GM06990 (cell line): ENCODE results near the gene TFDP2.

Source experiments
- DNase-seq: peaks from one replicate; pipeline ENCODE4 v3.0.0-alpha.2; 2011; ENCODE audit not compliant: insufficient read length; ENCODE audit errors: extremely low read depth
- H3K27me3 ChIP-seq: replicated peaks from 2 replicates; pipeline ENCODE4 v1.6.0; 2011; ENCODE audit warnings: low read length; ENCODE audit not compliant: control insufficient read depth, insufficient read depth
- H3K36me3 ChIP-seq: 2 replicates; pipeline ENCODE4 v1.5.1; 2011; ENCODE audit warnings: low read length; ENCODE audit not compliant: control insufficient read depth, insufficient read depth
- H3K4me3 ChIP-seq: replicated peaks from 2 replicates; pipeline ENCODE4 v1.5.1; 2011; ENCODE audit warnings: low read depth, mild to moderate bottlenecking, control low read depth, low read length
- CTCF ChIP-seq: IDR thresholded peaks from 2 replicates; pipeline ENCODE4 v1.5.1; 2011; ENCODE audit warnings: low read length, control low read depth, mild to moderate bottlenecking, inconsistent platforms; ENCODE audit not compliant: insufficient read depth, poor library complexity, severe bottlenecking

Gene TFDP2

GRCh38 chr3:142134799-142135325 lies 14.5 kb downstream of the TFDP2 start:
- H3K4me3 ChIP-seq = no peak overlapping the region
- no peaks in the 10 kb centered on the region for H3K27me3 ChIP-seq
- no peak for DNase-seq
- H3K36me3 ChIP-seq = no peaks in the 10 kb centered on the region
- TF ChIP-seq CTCF = no peak

- DNase-seq = no peak
- no peaks in the 10 kb centered on the region for H3K27me3 ChIP-seq
- H3K4me3 ChIP-seq = no peak overlapping the region
- no peak for TF ChIP-seq CTCF
- no peaks in the 10 kb centered on the region for H3K36me3 ChIP-seq
These were observed 19.7 kb downstream of the TFDP2 start for GRCh38 chr3:142129516-142130171.

- Histone ChIP-seq H3K27me3 (no peaks in the 10 kb centered on the region), H3K36me3 (no peaks in the 10 kb centered on the region), H3K4me3 (no peak overlapping the region)
- no peak for DNase-seq
- TF ChIP-seq CTCF = no peak
These were observed 21.2 kb downstream of the TFDP2 start for GRCh38 chr3:142127941-142128658.

- no peak for TF ChIP-seq CTCF
- Histone ChIP-seq H3K36me3 (no peaks in the 10 kb centered on the region), H3K27me3 (no peaks in the 10 kb centered on the region), H3K4me3 (no peak overlapping the region)
- no peak for DNase-seq
These were observed 25.1 kb downstream of the TFDP2 start for GRCh38 chr3:142124243-142124642.

GRCh38 chr3:142120707-142121106 lies 28.6 kb downstream of the TFDP2 start:
- no peak for TF ChIP-seq CTCF
- no peak for DNase-seq
- H3K27me3 ChIP-seq = no peaks in the 10 kb centered on the region
- no peaks in the 10 kb centered on the region for H3K36me3 ChIP-seq
- H3K4me3 ChIP-seq = no peak overlapping the region
